ENCODE data around the gene ACOT2. TPM values are rescaled to one million over a fixed set of nuclear protein-coding genes. Genes with fewer than 3 reads are reported as not detected.
A peak's percentile ranks its signal among the peaks of the same experiment; 100 is the strongest.
"Not testable (repeated sequence)": the region's sequence is repeated elsewhere in the genome, so short reads cannot be mapped to it uniquely, and the experiment has no call there.

The ACOT2 gene, protein sequence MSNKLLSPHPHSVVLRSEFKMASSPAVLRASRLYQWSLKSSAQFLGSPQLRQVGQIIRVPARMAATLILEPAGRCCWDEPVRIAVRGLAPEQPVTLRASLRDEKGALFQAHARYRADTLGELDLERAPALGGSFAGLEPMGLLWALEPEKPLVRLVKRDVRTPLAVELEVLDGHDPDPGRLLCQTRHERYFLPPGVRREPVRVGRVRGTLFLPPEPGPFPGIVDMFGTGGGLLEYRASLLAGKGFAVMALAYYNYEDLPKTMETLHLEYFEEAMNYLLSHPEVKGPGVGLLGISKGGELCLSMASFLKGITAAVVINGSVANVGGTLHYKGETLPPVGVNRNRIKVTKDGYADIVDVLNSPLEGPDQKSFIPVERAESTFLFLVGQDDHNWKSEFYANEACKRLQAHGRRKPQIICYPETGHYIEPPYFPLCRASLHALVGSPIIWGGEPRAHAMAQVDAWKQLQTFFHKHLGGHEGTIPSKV
- total RNA-seq (100 to 1,000 TPM; 110 to 267 (median 158) TPM), polyA plus RNA-seq (10 to 100 TPM; 54.9 to 77.8 TPM)
- long read RNA-seq, donor 1, transcript ACOT2-201 (3 exons, 1,774 nt): major isoform, 182 of 201 reads
- long read RNA-seq, donor 1, partial matches to known transcripts: 4 of 201 reads
- long read RNA-seq, donor 1, other reads (novel, unspliced or antisense): 15 of 201 reads
- long read RNA-seq, donor 2, transcript ACOT2-201 (3 exons, 1,774 nt): major isoform, 209 of 235 reads
- long read RNA-seq, donor 2, partial matches to known transcripts: 18 of 235 reads
- long read RNA-seq, donor 2, other reads (novel, unspliced or antisense): 8 of 235 reads
- long read RNA-seq, donor 3, transcript ACOT2-201 (3 exons, 1,774 nt): major isoform, 500 of 525 reads
- long read RNA-seq, donor 3, partial matches to known transcripts: 4 of 525 reads
- long read RNA-seq, donor 3, other reads (novel, unspliced or antisense): 21 of 525 reads

DNA sequence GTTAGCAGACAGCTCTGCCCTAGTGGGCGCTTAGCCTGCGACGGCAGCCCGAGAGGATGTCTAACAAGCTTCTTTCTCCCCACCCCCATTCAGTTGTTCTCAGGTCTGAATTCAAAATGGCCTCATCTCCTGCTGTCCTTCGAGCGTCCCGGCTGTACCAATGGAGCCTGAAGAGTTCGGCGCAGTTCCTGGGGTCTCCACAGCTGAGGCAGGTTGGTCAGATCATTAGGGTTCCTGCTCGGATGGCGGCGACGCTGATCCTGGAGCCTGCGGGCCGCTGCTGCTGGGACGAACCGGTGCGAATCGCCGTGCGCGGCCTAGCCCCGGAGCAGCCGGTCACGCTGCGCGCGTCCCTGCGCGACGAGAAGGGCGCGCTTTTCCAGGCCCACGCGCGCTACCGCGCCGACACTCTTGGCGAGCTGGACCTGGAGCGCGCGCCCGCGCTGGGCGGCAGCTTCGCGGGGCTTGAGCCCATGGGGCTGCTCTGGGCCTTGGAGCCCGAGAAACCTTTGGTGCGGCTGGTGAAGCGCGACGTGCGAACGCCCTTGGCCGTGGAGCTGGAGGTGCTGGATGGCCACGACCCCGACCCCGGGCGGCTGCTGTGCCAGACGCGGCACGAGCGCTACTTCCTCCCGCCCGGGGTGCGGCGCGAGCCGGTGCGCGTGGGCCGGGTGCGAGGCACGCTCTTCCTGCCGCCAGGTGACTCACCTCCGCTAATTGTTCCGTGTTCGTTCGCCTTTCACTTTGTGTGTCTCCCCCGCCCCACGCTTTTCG, at the start of gene ACOT2:
Gene ACOT2, plus strand, starts transcription at position 29 of the 774 bp plus-strand sequence. Its CDS starts 28 bp downstream, at position 57.
- peak; percentile 90 to 93 (median 92) for ATAC-seq
- Histone ChIP-seq H3K4me3 (peak within 1 kb of the TSS; percentile 56 to 89 (median 76)), H3K4me1 (peaks cover 3 to 44% (median 31%) of the 10 kb centered on the region in 9 donors), H3K36me3 (peaks cover 0 to 16% (median 6%) of the 10 kb centered on the region in 9 donors), H3K27ac (peak within 1 kb of the TSS; percentile 77 to 98 (median 94))
- not testable (repeated sequence) for H3K9me3 ChIP-seq, H3K27me3 ChIP-seq
- 0% methylated on average over 67 to 72 of the region's 83 CpGs for WGBS, 2 donors
- peak; percentile 76 to 86 for DNase-seq
- TF ChIP-seq, protein P1, sequence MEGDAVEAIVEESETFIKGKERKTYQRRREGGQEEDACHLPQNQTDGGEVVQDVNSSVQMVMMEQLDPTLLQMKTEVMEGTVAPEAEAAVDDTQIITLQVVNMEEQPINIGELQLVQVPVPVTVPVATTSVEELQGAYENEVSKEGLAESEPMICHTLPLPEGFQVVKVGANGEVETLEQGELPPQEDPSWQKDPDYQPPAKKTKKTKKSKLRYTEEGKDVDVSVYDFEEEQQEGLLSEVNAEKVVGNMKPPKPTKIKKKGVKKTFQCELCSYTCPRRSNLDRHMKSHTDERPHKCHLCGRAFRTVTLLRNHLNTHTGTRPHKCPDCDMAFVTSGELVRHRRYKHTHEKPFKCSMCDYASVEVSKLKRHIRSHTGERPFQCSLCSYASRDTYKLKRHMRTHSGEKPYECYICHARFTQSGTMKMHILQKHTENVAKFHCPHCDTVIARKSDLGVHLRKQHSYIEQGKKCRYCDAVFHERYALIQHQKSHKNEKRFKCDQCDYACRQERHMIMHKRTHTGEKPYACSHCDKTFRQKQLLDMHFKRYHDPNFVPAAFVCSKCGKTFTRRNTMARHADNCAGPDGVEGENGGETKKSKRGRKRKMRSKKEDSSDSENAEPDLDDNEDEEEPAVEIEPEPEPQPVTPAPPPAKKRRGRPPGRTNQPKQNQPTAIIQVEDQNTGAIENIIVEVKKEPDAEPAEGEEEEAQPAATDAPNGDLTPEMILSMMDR (IDR thresholded peaks at IDR 0.05): peak in 3 of 9 donors; percentile 8 to 16 (median 16)
- intact Hi-C loops (cut with DNase I): loop anchor here in 5 of 10 donors (5.0 to 10.0 kb wide), 2 partner anchors 42 to 55 kb away; no protein-coding TSS in a partner anchor

DNA sequence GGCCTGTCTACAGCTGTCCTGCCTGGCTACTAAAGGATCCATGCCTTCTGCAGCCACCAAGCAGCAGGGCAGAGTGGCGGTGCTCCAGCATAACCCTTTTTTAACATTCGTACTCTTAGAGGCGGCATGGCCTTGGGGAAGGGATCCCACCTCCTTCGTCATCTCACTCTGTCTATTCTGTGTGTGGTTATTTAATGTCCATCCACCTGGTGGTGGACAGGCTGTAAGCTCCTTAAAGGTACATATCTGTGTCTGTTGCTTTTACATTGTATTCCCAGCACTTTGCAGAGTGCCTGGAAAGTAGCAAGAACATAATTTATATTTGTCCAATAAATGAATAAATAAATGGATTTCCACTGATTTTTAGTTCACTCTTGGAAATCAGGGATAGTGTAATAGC, 47.8 kb upstream of the ACOT2 start:
- ATAC-seq (no peak), DNase-seq (no peak)
- no peak overlapping the region for H3K27ac ChIP-seq
- TF ChIP-seq, protein P1 (IDR thresholded peaks at IDR 0.05): no peak
- peaks cover 0 to 10% (median 0%) of the 10 kb centered on the region in 9 donors for H3K36me3 ChIP-seq
- H3K4me3 ChIP-seq: no peak overlapping the region
- H3K9me3 ChIP-seq: no peaks in the 10 kb centered on the region
- H3K4me1 ChIP-seq: peaks cover 0 to 8% (median 0%) of the 10 kb centered on the region in 9 donors
- intact Hi-C loops (cut with DNase I): no loop called here
- H3K27me3 ChIP-seq: no peaks in the 10 kb centered on the region
- 95 to 99% methylated on average over 4 of the region's 4 CpGs for WGBS, 2 donors

DNA sequence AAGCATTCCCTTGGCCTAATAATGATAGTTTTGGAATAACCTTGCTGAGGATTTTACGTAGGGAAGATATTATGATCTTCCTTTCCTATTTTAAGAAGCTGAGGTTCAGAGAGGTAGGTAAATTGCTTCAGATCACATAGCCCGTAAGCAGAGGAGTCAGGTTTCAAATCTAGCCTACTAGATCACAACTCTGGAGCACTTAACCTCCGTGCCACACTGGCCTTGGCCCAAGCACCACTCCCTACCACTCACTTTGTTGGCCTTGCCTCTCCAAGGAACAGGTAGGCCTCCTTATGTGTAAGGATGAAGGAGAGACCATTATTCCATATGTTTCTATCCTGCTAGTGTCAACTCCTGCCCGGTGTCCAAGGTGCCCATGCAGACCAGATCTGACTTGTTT, 44.5 kb upstream of the ACOT2 start:
- H3K4me3 ChIP-seq: no peak overlapping the region
- H3K27me3 ChIP-seq: no peaks in the 10 kb centered on the region
- TF ChIP-seq, protein P1 (IDR thresholded peaks at IDR 0.05): no peak
- 76 to 78% methylated on average over 4 of the region's 4 CpGs for WGBS, 2 donors
- intact Hi-C loops (cut with DNase I): no loop called here
- DNase-seq (no peak), ATAC-seq (no peak)
- peaks cover 0 to 9% (median 0%) of the 10 kb centered on the region in 11 donors for H3K9me3 ChIP-seq
- H3K36me3 ChIP-seq: peaks cover 0 to 10% (median 0%) of the 10 kb centered on the region in 9 donors
- H3K27ac ChIP-seq: no peak overlapping the region
- H3K4me1 ChIP-seq: peaks cover 0 to 14% (median 0%) of the 10 kb centered on the region in 9 donors
